ENCODE data around the gene ACADVL. TPM values are rescaled to one million over a fixed set of nuclear protein-coding genes. Genes with fewer than 3 reads are reported as not detected.
"Not testable (repeated sequence)": the region's sequence is repeated elsewhere in the genome, so short reads cannot be mapped to it uniquely, and the experiment has no call there.

ACADVL gene
- total RNA-seq = 196 and 385 TPM in 2 replicates

DNA sequence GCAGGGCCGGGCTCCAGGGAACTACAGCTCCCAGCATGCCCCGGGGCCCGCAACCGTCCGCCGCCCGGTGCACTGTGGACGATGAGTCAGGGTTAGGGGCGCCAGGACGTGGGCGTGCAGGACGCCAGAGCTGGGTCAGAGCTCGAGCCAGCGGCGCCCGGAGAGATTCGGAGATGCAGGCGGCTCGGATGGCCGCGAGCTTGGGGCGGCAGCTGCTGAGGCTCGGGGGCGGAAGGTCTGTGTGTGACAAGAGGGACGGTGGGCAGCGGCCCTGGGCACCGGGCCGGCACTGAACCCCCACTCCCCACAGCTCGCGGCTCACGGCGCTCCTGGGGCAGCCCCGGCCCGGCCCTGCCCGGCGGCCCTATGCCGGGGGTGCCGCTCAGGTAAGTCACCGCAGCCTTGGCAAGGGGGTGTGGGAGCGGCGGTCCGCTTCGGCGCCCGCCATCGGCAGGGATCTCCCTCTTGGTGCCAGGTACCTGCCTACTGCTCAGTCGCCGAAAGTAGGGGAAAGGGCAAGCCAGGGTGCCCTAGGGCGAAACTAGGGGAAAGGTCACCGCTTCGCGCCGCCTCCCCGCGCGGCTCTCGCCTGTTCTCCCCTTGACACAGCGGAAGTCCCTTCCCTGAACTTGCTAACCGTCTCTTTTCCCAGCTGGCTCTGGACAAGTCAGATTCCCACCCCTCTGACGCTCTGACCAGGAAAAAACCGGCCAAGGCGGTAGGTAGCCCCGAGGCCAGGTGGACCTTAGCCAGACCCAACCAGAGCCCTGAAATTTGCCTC, at the start of gene ACADVL, which contains the start of gene DLG4:
Gene ACADVL (plus strand): TSS at position 127 of the 781 bp plus-strand sequence. CDS start 47 bp downstream, at position 174.
Gene DLG4 (minus strand): TSS at position 25 of the 781 bp plus-strand sequence.
- peak; percentile 89 for DNase-seq

DNA sequence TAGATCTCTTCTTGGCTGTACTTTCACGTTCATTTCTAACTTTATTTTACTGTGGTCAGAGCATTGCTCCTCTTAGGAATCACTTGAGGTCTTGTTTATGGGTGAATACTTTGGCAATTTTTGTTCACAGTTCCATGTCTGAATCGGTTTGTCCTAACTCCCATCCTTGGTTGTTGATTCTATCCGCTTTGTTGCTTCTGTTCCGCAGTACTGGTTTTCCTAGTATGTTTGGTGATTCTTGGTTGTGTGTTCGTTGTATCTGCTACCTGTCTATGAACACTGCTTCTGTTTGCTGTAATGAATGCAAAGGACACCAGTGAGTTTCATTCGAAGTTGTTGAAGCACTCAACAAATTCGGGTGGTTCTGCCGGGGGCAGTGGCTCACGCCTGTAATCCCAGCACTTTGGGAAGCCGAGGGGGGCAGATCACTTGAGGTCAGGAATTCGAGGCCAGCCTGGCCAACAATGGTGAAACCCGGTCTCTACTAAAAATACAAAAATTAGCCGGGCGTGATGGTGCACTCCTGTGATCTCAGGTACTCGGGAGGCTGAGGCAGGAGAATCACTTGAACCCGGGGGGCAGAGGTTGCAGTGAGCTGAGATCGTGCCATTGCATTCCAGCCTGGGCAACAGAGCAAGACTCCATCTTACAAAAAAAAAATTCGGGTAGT, 47.1 kb upstream of the ACADVL start:
- DNase-seq = not testable (repeated sequence)

DNA sequence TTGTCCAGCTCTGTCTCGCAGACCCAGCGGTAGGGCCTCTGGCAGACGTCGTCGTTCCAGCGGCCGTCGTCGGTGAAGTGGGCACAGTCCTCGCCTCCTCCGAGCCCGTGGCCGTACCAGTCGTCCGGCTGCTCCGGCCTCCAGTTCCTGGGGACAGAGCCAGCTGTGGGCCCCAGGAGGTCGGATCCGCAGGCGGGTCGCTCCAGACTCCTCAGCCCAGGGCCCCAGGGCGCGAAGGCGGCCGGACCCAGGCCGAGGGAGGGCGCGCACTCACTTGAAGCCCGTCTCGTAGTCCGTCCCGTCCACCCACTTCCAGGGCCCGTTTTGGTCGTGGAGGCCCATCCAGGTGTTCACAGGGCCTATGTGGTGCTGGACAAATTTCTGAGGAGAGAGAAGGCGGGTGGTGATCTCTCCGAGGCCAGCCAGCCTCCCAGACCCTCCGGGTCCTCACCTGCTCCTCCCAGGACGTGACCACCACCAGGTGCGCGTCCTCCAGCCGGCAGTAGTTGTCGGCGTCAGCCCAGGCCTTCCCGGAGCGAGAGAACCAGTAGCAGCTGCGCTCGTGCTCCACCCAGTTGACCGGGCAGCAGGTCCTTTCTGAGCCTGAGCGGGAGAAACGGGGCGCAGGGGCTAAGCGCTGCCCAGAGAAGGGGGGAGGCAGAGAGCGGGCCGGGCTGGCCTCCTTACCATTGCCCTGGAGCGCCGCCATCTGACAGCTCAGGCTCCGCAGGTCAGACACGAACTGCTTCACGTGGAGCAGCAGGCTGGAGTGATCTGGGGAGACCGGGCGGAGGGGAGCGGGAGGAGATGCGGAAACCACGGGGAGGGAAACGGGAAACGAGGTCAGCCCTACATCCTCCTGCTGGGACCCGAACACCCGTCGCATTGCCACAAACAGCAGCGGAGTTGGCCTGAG, 45.8 kb upstream of the ACADVL start:
- DNase-seq = peak; percentile 88

- no peak for DNase-seq
Observed at GRCh38 chr17:7174603-7175326, 45.0 kb upstream of the ACADVL start.

- DNase-seq = no peak
Observed at GRCh38 chr17:7175330-7175733, 44.4 kb upstream of the ACADVL start.

DNA sequence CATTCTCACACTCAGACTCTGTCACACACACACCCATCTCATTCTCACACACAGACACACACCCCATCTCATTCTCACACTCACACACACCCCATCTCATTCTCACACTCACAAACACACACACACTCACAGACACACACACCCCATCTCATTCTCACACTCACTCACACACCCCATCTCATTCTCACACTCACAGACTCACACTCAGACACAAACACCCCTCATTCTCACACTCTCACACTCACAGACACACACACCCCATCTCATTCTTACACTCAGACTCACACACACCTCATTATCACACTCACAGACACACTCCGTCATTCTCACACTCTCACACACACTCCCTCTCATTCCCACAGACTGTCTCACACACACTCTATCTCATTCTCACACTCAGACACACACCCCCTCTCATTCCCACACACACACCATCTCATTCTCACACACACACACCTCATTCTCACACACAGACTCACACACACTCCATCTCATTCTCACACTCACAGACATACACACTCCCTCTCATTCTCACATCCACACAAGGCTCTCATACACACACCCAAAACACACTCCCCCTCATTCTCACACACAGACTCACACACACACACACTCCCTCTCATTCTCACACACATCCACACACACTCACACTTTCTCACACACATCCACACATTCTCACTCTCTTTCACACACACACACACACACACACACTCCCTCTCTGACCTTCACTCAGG, 43.5 kb upstream of the ACADVL start:
- DNase-seq = peak; percentile 13

DNA sequence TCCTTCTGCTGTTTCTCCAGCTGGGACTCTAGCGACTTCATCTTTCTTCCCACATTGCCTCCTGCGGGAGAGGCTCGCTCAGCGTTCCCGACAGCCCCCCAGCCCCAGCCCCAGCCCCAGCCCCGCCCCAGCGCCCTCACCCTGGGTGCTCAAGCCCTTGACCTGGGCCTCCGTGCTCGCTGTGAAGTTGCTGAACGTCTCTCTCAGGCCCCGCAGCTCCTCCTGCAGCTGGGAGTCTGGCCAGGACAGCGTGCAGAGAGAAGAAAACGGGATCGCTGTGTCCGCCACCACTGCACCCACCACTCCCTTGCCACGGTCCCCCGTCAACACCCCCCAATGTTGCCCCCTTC, 42.9 kb upstream of the ACADVL start:
- DNase-seq = no peak

DNA sequence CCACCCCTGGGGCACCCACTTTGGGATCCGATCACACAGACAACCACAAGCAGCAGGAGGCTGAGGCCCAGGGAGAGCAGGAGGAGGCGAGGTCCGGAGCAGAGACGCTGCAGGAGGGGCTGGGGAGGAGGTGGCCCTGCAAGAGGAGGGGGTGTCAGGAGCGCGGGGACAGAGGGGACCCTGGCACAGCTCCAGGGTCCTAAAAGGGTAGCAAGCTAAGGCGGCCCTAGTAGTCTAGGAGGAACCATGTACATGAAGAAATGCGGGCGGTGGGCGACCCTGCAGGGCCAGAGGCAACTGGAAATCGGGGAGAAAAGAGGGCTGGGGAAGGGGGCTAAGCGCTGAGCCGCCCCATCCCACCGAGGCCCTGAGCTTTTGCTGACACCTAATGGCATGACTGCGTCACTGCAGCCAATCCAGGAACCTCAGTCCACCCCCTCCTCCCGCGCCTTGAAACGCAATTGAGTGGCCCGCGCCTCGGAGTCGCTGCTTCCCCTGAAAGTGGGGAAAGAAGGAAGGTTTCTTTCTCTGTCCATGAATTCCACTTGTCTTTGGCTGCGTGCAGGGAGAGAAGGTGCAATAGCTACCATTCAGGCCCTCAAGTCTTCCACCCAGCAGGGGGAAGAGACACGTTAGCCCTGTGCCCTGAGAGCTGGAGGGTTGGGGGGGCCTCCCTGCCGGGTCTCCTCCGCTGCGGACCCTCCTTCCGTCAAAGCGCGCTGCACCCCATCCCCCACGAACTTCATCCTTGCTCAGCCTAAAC, 42.4 kb upstream of the ACADVL start:
- peak; percentile 81 for DNase-seq

GRCh38 chr17:7177954-7178477, 41.7 kb upstream of the ACADVL start:
- peak; percentile 71 for DNase-seq

- DNase-seq = no peak
Observed at GRCh38 chr17:7178973-7179316, 40.8 kb upstream of the ACADVL start.

GRCh38 chr17:7179317-7180254, 40.2 kb upstream of the ACADVL start, which contains the start of gene ASGR1:
Gene ASGR1 (minus strand): TSS chr17:7179370. CDS start chr17:7178563, 807 bp downstream.
- DNase-seq = no peak

DNA sequence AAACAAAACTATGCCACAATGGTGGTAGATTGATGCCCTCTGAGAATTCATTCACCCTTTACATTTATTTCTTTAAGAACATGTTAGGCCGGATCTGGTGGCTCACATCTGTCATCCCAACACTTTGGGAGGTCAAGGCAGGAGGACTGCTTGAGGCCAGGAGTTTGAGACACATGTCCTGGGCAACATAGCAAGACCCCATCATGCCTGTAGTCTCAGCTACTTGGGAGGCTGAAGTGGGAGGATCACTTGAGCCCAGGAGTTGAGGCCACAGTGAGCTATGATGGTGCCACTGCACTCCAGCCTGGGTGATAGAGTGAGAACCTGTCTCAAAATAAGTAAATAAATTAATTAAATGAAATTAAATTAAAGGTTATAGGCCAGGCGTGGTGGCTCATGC, 37.6 kb upstream of the ACADVL start:
- DNase-seq = not testable (repeated sequence)

DNA sequence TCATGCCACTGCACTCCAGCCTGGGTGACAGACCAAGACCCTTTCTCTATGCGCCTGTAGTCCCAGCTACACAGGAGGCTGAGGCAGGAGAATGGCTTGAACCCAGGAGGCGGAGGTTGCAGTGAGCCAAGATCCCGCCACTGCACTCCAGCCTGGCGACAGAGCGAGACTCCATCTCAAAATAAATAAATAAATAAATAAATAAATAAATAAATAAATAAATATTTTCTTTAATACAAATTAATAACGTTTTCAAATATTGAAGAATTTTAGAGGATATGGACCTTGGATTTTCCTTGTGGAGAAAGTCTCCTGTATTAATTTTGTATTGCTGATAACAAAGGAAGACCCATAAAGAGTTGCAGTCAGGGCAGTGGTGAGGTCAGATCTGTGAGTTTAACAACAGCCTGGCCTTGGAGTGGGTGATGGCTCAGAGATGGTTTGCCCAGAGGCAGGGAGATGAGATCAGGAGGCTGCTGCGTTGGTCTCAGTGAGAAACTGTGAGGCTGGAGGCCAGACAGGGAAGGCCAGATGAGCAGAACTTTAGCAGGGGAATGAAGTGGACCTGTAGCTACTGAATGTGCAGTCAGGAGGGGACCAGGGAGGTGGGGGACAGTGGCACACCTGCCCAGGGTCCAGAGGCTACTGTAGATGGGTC, 36.2 kb upstream of the ACADVL start:
- no peak for DNase-seq

- no peak for DNase-seq
Observed at GRCh38 chr17:7184091-7184488, 35.6 kb upstream of the ACADVL start.

GRCh38 chr17:7184647-7185046, 35.1 kb upstream of the ACADVL start:
- no peak for DNase-seq

GRCh38 chr17:7186241-7186640, 33.5 kb upstream of the ACADVL start:
- peak; percentile 41 for DNase-seq

GRCh38 chr17:7190276-7190917, 29.3 kb upstream of the ACADVL start:
- no peak for DNase-seq

- no peak for DNase-seq
Observed at GRCh38 chr17:7191069-7191468, 28.7 kb upstream of the ACADVL start.

All from dermis blood vessel endothelial cell (primary cell).